ENCODE data around the gene REL.
"Not testable (repeated sequence)": the region's sequence is repeated elsewhere in the genome, so short reads cannot be mapped to it uniquely, and the experiment has no call there.

The REL gene

GRCh38 chr2:60901296-60901695 lies 19.9 kb downstream of the REL start:
- H3K4me3 ChIP-seq (ENCODE audit: insufficient read depth, low read depth, low read length); H3K27me3 ChIP-seq (ENCODE audit: control insufficient read depth, insufficient read depth, low read length, poor library complexity, severe bottlenecking); H3K4me1 ChIP-seq (ENCODE audit: control insufficient read depth, insufficient read depth, low read length); H3K9me3 ChIP-seq (ENCODE audit: control insufficient read depth, low read length); H3K36me3 ChIP-seq (ENCODE audit: control insufficient read depth, insufficient read depth, low read length); H3K27ac ChIP-seq (ENCODE audit: insufficient read depth, low read depth, low read length, poor library complexity, severe bottlenecking): not testable (repeated sequence)
- WGBS, 2 experiments: 94 to 95% methylated on average over 5 to 6 of the region's 6 CpGs

GRCh38 chr2:60905867-60906266 lies 24.5 kb downstream of the REL start:
- not testable (repeated sequence) for H3K4me3 ChIP-seq (ENCODE audit: insufficient read depth, low read depth, low read length); H3K36me3 ChIP-seq (ENCODE audit: control insufficient read depth, insufficient read depth, low read length); H3K4me1 ChIP-seq (ENCODE audit: control insufficient read depth, insufficient read depth, low read length); H3K27ac ChIP-seq (ENCODE audit: insufficient read depth, low read depth, low read length, poor library complexity, severe bottlenecking); H3K27me3 ChIP-seq (ENCODE audit: control insufficient read depth, insufficient read depth, low read length, poor library complexity, severe bottlenecking); H3K9me3 ChIP-seq (ENCODE audit: control insufficient read depth, low read length)
- WGBS, 2 experiments: 95 to 98% methylated on average over 4 to 5 of the region's 5 CpGs

GRCh38 chr2:60906395-60906794 lies 25.0 kb downstream of the REL start:
- no peaks in the 10 kb centered on the region for H3K4me1 ChIP-seq (ENCODE audit: control insufficient read depth, insufficient read depth, low read length)
- H3K9me3 ChIP-seq (ENCODE audit: control insufficient read depth, low read length): no peaks in the 10 kb centered on the region
- 91% methylated on average over 1 to 2 of the region's 2 CpGs for WGBS, 2 experiments
- H3K27me3 ChIP-seq (ENCODE audit: control insufficient read depth, insufficient read depth, low read length, poor library complexity, severe bottlenecking): no peaks in the 10 kb centered on the region
- H3K36me3 ChIP-seq (ENCODE audit: control insufficient read depth, insufficient read depth, low read length): no peaks in the 10 kb centered on the region
- H3K4me3 ChIP-seq (ENCODE audit: insufficient read depth, low read depth, low read length): no peak overlapping the region
- no peak overlapping the region for H3K27ac ChIP-seq (ENCODE audit: insufficient read depth, low read depth, low read length, poor library complexity, severe bottlenecking)

GRCh38 chr2:60907329-60907728 lies 26.0 kb downstream of the REL start:
- Histone ChIP-seq H3K4me1 (ENCODE audit: control insufficient read depth, insufficient read depth, low read length) (no peaks in the 10 kb centered on the region), H3K27me3 (ENCODE audit: control insufficient read depth, insufficient read depth, low read length, poor library complexity, severe bottlenecking) (no peaks in the 10 kb centered on the region), H3K27ac (ENCODE audit: insufficient read depth, low read depth, low read length, poor library complexity, severe bottlenecking) (no peak overlapping the region), H3K36me3 (ENCODE audit: control insufficient read depth, insufficient read depth, low read length) (no peaks in the 10 kb centered on the region), H3K9me3 (ENCODE audit: control insufficient read depth, low read length) (no peaks in the 10 kb centered on the region), H3K4me3 (ENCODE audit: insufficient read depth, low read depth, low read length) (no peak overlapping the region)
- WGBS, 2 experiments: 95 to 96% methylated on average over 8 of the region's 8 CpGs

- H3K4me1 ChIP-seq (ENCODE audit: control insufficient read depth, insufficient read depth, low read length): no peaks in the 10 kb centered on the region
- 83 to 84% methylated on average over 7 of the region's 7 CpGs for WGBS, 2 experiments
- no peaks in the 10 kb centered on the region for H3K9me3 ChIP-seq (ENCODE audit: control insufficient read depth, low read length)
- no peaks in the 10 kb centered on the region for H3K27me3 ChIP-seq (ENCODE audit: control insufficient read depth, insufficient read depth, low read length, poor library complexity, severe bottlenecking)
- no peaks in the 10 kb centered on the region for H3K36me3 ChIP-seq (ENCODE audit: control insufficient read depth, insufficient read depth, low read length)
- no peak overlapping the region for H3K4me3 ChIP-seq (ENCODE audit: insufficient read depth, low read depth, low read length)
- no peak overlapping the region for H3K27ac ChIP-seq (ENCODE audit: insufficient read depth, low read depth, low read length, poor library complexity, severe bottlenecking)
Measured at GRCh38 chr2:60925994-60926740, 44.8 kb downstream of the REL start.

GRCh38 chr2:60926741-60927552 lies 45.6 kb downstream of the REL start:
- WGBS, 2 experiments: 92 to 100% methylated on average over 2 of the region's 3 CpGs
- Histone ChIP-seq H3K27me3 (ENCODE audit: control insufficient read depth, insufficient read depth, low read length, poor library complexity, severe bottlenecking) (no peaks in the 10 kb centered on the region), H3K4me1 (ENCODE audit: control insufficient read depth, insufficient read depth, low read length) (no peaks in the 10 kb centered on the region), H3K4me3 (ENCODE audit: insufficient read depth, low read depth, low read length) (no peak overlapping the region), H3K36me3 (ENCODE audit: control insufficient read depth, insufficient read depth, low read length) (no peaks in the 10 kb centered on the region), H3K9me3 (ENCODE audit: control insufficient read depth, low read length) (no peaks in the 10 kb centered on the region), H3K27ac (ENCODE audit: insufficient read depth, low read depth, low read length, poor library complexity, severe bottlenecking) (no peak overlapping the region)

- WGBS, 2 experiments: 95 to 96% methylated on average over 4 of the region's 5 CpGs
- not testable (repeated sequence) for H3K27me3 ChIP-seq (ENCODE audit: control insufficient read depth, insufficient read depth, low read length, poor library complexity, severe bottlenecking); H3K36me3 ChIP-seq (ENCODE audit: control insufficient read depth, insufficient read depth, low read length); H3K4me3 ChIP-seq (ENCODE audit: insufficient read depth, low read depth, low read length); H3K9me3 ChIP-seq (ENCODE audit: control insufficient read depth, low read length); H3K4me1 ChIP-seq (ENCODE audit: control insufficient read depth, insufficient read depth, low read length); H3K27ac ChIP-seq (ENCODE audit: insufficient read depth, low read depth, low read length, poor library complexity, severe bottlenecking)
Measured at GRCh38 chr2:60932061-60932460, 50.7 kb downstream of the REL start.

- WGBS, 2 experiments: 84 to 90% methylated on average over 2 of the region's 3 CpGs
- no peak overlapping the region for H3K4me3 ChIP-seq (ENCODE audit: insufficient read depth, low read depth, low read length)
- H3K4me1 ChIP-seq (ENCODE audit: control insufficient read depth, insufficient read depth, low read length): no peaks in the 10 kb centered on the region
Measured at GRCh38 chr2:60932954-60933353, 51.6 kb downstream of the REL start.

GRCh38 chr2:60934165-60934722 lies 52.9 kb downstream of the REL start:
- Histone ChIP-seq H3K4me3 (ENCODE audit: insufficient read depth, low read depth, low read length) (no peak overlapping the region), H3K27ac (ENCODE audit: insufficient read depth, low read depth, low read length, poor library complexity, severe bottlenecking) (no peak overlapping the region), H3K36me3 (ENCODE audit: control insufficient read depth, insufficient read depth, low read length) (no peaks in the 10 kb centered on the region), H3K4me1 (ENCODE audit: control insufficient read depth, insufficient read depth, low read length) (no peaks in the 10 kb centered on the region), H3K27me3 (ENCODE audit: control insufficient read depth, insufficient read depth, low read length, poor library complexity, severe bottlenecking) (no peaks in the 10 kb centered on the region), H3K9me3 (ENCODE audit: control insufficient read depth, low read length) (no peaks in the 10 kb centered on the region)
- WGBS, 2 experiments: 88 to 98% methylated on average over 2 of the region's 2 CpGs

More at GRCh38 chr2:60932954-60933353, 51.6 kb downstream of the REL start:
- Histone ChIP-seq H3K36me3 (ENCODE audit: control insufficient read depth, insufficient read depth, low read length) (no peaks in the 10 kb centered on the region), H3K27ac (ENCODE audit: insufficient read depth, low read depth, low read length, poor library complexity, severe bottlenecking) (no peak overlapping the region), H3K27me3 (ENCODE audit: control insufficient read depth, insufficient read depth, low read length, poor library complexity, severe bottlenecking) (no peaks in the 10 kb centered on the region), H3K9me3 (ENCODE audit: control insufficient read depth, low read length) (no peaks in the 10 kb centered on the region)

GRCh38 chr2:60936757-60937156 lies 55.4 kb downstream of the REL start:
- Histone ChIP-seq H3K9me3 (ENCODE audit: control insufficient read depth, low read length) (no peaks in the 10 kb centered on the region), H3K4me1 (ENCODE audit: control insufficient read depth, insufficient read depth, low read length) (no peaks in the 10 kb centered on the region), H3K27me3 (ENCODE audit: control insufficient read depth, insufficient read depth, low read length, poor library complexity, severe bottlenecking) (no peaks in the 10 kb centered on the region), H3K4me3 (ENCODE audit: insufficient read depth, low read depth, low read length) (no peak overlapping the region), H3K27ac (ENCODE audit: insufficient read depth, low read depth, low read length, poor library complexity, severe bottlenecking) (no peak overlapping the region), H3K36me3 (ENCODE audit: control insufficient read depth, insufficient read depth, low read length) (no peaks in the 10 kb centered on the region)
- 91 to 92% methylated on average over 5 of the region's 5 CpGs for WGBS, 2 experiments
